HCT116 (cell line): ENCODE results near the gene GPC5.

ENCODE experiments used
- ATF3 ChIP-seq: IDR thresholded peaks from 2 replicates; pipeline ENCODE4 v1.6.1; 2012
- CTCF ChIP-seq, 3 experiments: fragments of 200-600 bp in 1 of 3; sonication (generic) in 1 of 3; IDR thresholded peaks in 2 of 3; conservative IDR thresholded peaks in 1 of 3; 2 replicates each; pipeline ENCODE4 v1.5.1; 2012 to 2017; ENCODE audit warnings: low read depth in 2 of 3, low read length in 2 of 3, antibody characterized with exemption in 1 of 3, borderline replicate concordance in 1 of 3, control low read depth in 1 of 3, mild to moderate bottlenecking in 1 of 3, mixed read lengths in 1 of 3, mixed run types in 1 of 3, moderate library complexity in 1 of 3; ENCODE audit not compliant: insufficient read depth in 1 of 3
- ELF1 ChIP-seq: IDR thresholded peaks from 2 replicates; pipeline ENCODE4 v1.6.1; 2012; ENCODE audit warnings: low read depth, borderline replicate concordance
- EZH2 ChIP-seq: fragments of 200-600 bp; sonication (generic); IDR thresholded peaks from 2 replicates; pipeline ENCODE4 v1.6.1; 2017; ENCODE audit warnings: antibody characterized with exemption, mixed run types
- EZH2phosphoT487 ChIP-seq: fragments of 200-600 bp; IDR thresholded peaks from 2 replicates; pipeline ENCODE4 v1.6.1; 2018; ENCODE audit warnings: antibody characterized with exemption, borderline replicate concordance
- JUND ChIP-seq: IDR thresholded peaks from 2 replicates; pipeline ENCODE4 v1.6.1; 2012
- POLR2A ChIP-seq: IDR thresholded peaks from 2 replicates; pipeline ENCODE4 v1.7.0; 2011; ENCODE audit warnings: borderline replicate concordance; ENCODE audit not compliant: insufficient read depth, insufficient read length; ENCODE audit errors: extremely low read depth
- POLR2AphosphoS5 ChIP-seq: IDR thresholded peaks from 2 replicates; pipeline ENCODE4 v1.6.1; 2011; ENCODE audit warnings: mild to moderate bottlenecking, low read depth, low read length, moderate library complexity
- REST ChIP-seq: IDR thresholded peaks from 2 replicates; pipeline ENCODE4 v1.6.1; 2012; ENCODE audit warnings: low read depth
- SIN3A ChIP-seq: IDR thresholded peaks from 2 replicates; pipeline ENCODE4 v1.6.1; 2012; ENCODE audit warnings: low read depth
- TCF7L2 ChIP-seq: IDR thresholded peaks from 2 replicates; pipeline ENCODE4 v1.7.0; 2011; ENCODE audit warnings: borderline replicate concordance, inconsistent platforms; ENCODE audit not compliant: insufficient read depth, insufficient read length; ENCODE audit errors: extremely low read depth
- YY1 ChIP-seq: IDR thresholded peaks from 2 replicates; pipeline ENCODE4 v1.6.1; 2011; ENCODE audit warnings: low read length, low read depth, moderate library complexity, mild to moderate bottlenecking; ENCODE audit not compliant: insufficient replicate concordance; ENCODE audit errors: extremely low read depth
- ZBTB33 ChIP-seq: IDR thresholded peaks from 2 replicates; pipeline ENCODE4 v1.6.1; 2011; ENCODE audit warnings: mild to moderate bottlenecking, low read length, moderate library complexity; ENCODE audit not compliant: insufficient replicate concordance; ENCODE audit errors: extremely low read depth
- ZNF274 ChIP-seq: fragments of 200-500 bp; sonication (Bioruptor generic); IDR thresholded peaks from 2 replicates; pipeline ENCODE4 v1.6.1; 2014; ENCODE audit warnings: mild to moderate bottlenecking, low read depth, low read length, inconsistent platforms

GRCh38 chr13:91533354-91533753 lies 134.9 kb downstream of the GPC5 start:
- TF ChIP-seq EZH2 (no peak), POLR2A (no peak), POLR2AphosphoS5 (no peak), YY1 (no peak), CTCF (IDR thresholded peaks at IDR 0.05 in 2 of 3, conservative IDR thresholded peaks at IDR 0.05 in 1 of 3; ENCODE audit: borderline replicate concordance in 1 of 3, insufficient read depth in 1 of 3, low read depth in 2 of 3, low read length in 2 of 3) (no peak), REST (no peak), TCF7L2 (no peak), EZH2phosphoT487 (no peak), ELF1 (no peak), ZNF274 (no peak), JUND (no peak), ZBTB33 (no peak), SIN3A (no peak), ATF3 (no peak)
